Activated CD4-positive, alpha-beta memory T cell treated with anti-CD3 and anti-CD28 coated beads for 36 hours (primary cell): ENCODE data around the gene SNED1. TPM values are rescaled to one million over a fixed set of nuclear protein-coding genes. Genes with fewer than 3 reads are reported as not detected.

Source experiments
- CTCF ChIA-PET: fragments of 350-600 bp; sonication (Branson Sonifier 250); formaldehyde crosslinking; loops from one replicate; lab custom pipeline; 2021; ENCODE audit warnings: antibody characterized with exemption, inconsistent platforms; lab: Charles Lee
- POLR2A ChIA-PET: fragments of 350-600 bp; sonication (Branson Sonifier 250); formaldehyde crosslinking; loops from one replicate; lab custom pipeline; 2021; ENCODE audit warnings: antibody characterized with exemption; lab: Charles Lee
- DNase-seq: peaks from one replicate; pipeline ENCODE4 v3.0.0-alpha.2; 2020
- H3K27ac Mint-ChIP-seq: one replicate; pipeline ENCODE4 v1.8.0; 2021; ENCODE audit warnings: mixed read lengths
- H3K27me3 Mint-ChIP-seq: one replicate; pipeline ENCODE4 v1.8.0; 2021; ENCODE audit warnings: mixed read lengths
- H3K36me3 Mint-ChIP-seq: one replicate; pipeline ENCODE4 v1.8.0; 2021; ENCODE audit warnings: mixed read lengths
- H3K4me1 Mint-ChIP-seq: one replicate; pipeline ENCODE4 v1.8.0; 2021; ENCODE audit warnings: low read depth, mixed read lengths
- H3K4me3 Mint-ChIP-seq: one replicate; pipeline ENCODE4 v1.8.0; 2021; ENCODE audit warnings: mild to moderate bottlenecking, mixed read lengths
- H3K9me3 Mint-ChIP-seq: one replicate; pipeline ENCODE4 v1.8.0; 2021; ENCODE audit warnings: mixed read lengths
- intact Hi-C: fragments of 100-400 bp; cut with micrococcal nuclease; formaldehyde crosslinking; loops from one replicate; pipeline ENCODE4 v1.15.1; 2023
- total RNA-seq, 2 experiments: library from RNA; stranded (reverse); gene quantifications; one replicate each; pipeline ENCODE4 v1.2.3, GENCODE V29; 2021

The SNED1 gene
- total RNA-seq, 2 experiments from 2014 or later = 2.6 to 3.8 TPM

- no peak for DNase-seq
- Mint-ChIP-seq H3K9me3 (no peaks in the 10 kb centered on the region), H3K4me3 (no peak overlapping the region), H3K27ac (no peak overlapping the region), H3K36me3 (no peaks in the 10 kb centered on the region), H3K4me1 (no peaks in the 10 kb centered on the region), H3K27me3 (peaks cover 2% of the 10 kb centered on the region)
- ChIA-PET CTCF (no interaction called here), POLR2A (no interaction called here)
- intact Hi-C loops = no loop called here
Measured at GRCh38 chr2:240986787-240987411, 11.5 kb upstream of the SNED1 start.

DNA sequence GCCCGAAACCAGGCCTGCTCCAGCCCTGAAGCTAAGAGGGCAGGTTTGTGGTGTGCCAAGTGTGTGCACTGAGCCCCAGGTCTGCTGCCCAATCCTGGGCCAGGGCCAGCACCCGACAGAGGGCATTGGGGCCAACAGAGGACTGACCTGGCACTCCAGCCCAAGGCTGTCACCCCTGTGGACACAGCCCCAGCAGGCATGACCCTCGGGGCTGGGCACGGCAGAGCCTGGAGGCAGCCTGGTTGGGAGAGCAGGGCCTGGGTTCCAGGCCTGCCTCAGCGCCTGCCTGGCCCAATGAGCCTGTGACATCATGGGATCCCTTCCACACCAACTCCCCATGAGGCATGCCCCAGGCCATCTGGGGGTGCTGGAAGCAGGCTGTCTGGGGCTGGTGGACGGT is 10.8 kb upstream of the SNED1 start:
- no peak for DNase-seq
- POLR2A ChIA-PET = no interaction called here
- no peaks in the 10 kb centered on the region for H3K36me3 Mint-ChIP-seq
- peaks cover 4% of the 10 kb centered on the region for H3K27me3 Mint-ChIP-seq
- intact Hi-C loops = no loop called here
- H3K4me3 Mint-ChIP-seq = no peak overlapping the region
- H3K4me1 Mint-ChIP-seq = no peaks in the 10 kb centered on the region
- H3K27ac Mint-ChIP-seq = no peak overlapping the region
- no peaks in the 10 kb centered on the region for H3K9me3 Mint-ChIP-seq
- CTCF ChIA-PET = no interaction called here

DNA sequence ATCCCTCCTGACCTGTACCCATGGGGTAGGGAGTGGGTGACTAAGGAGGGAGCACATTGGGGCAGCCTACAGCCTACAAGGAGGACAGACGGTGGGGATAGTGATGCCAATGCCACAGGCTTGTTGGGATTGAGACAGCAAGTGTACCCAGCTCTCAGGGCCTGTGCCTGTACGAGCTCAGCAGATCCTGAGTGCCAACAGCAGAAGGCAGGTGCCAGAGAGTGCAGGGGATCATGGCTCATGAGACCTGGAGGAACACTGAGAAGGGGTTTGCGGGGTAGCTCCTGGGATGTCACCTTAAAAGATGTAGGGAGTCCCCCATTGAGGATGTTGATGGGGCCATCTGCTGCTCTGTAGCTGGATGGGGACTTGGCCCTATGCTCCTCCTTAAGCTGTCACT is 10.3 kb upstream of the SNED1 start:
- Mint-ChIP-seq H3K9me3 (no peaks in the 10 kb centered on the region), H3K27me3 (peaks cover 2% of the 10 kb centered on the region), H3K36me3 (no peaks in the 10 kb centered on the region), H3K4me3 (no peak overlapping the region), H3K27ac (no peak overlapping the region), H3K4me1 (no peaks in the 10 kb centered on the region)
- no peak for DNase-seq
- POLR2A ChIA-PET = no interaction called here
- intact Hi-C loops = no loop called here
- CTCF ChIA-PET = no interaction called here

DNA sequence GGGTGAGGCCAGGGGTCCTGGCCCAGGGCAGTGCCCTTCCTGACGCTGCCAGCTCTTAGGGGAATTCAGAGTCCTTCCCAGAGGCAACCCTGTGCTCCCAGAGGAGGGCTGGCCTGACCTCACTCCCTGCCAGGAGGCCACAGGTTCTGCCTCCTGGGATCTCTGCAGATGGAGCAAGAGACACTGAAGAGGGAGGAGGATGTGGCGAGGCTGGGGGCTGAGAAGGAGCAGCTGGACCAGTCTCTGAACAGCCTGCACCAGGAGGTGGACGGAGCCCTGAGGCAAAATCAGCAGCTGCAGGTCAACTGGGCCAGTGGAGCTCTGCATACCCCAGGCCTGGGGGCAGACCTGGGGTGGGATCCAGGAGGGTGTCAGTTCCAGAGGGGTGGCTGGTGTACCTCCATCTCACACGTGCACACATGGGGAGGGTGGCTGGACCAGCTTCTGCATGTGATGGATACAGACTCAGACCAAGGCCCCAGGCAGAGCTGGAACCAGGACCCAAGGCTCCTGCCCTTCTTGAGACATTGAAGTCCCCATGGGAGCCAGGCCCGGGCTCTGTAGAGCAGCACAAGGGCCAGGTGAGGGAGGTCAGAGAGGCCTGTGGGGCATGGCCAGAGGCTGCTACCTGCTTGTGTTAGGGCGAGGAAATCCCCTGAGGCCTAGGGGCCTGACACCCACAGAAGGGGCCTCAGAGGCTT is 9.7 kb upstream of the SNED1 start:
- POLR2A ChIA-PET = no interaction called here
- DNase-seq = no peak
- H3K4me1 Mint-ChIP-seq = no peaks in the 10 kb centered on the region
- peaks cover 2% of the 10 kb centered on the region for H3K27me3 Mint-ChIP-seq
- intact Hi-C loops = no loop called here
- H3K27ac Mint-ChIP-seq = no peak overlapping the region
- H3K9me3 Mint-ChIP-seq = no peaks in the 10 kb centered on the region
- H3K4me3 Mint-ChIP-seq = no peak overlapping the region
- H3K36me3 Mint-ChIP-seq = no peaks in the 10 kb centered on the region
- CTCF ChIA-PET = no interaction called here

GRCh38 chr2:240989451-240990265 is 8.8 kb upstream of the SNED1 start:
- Mint-ChIP-seq H3K4me3 (no peak overlapping the region), H3K9me3 (no peaks in the 10 kb centered on the region), H3K27me3 (peaks cover 2% of the 10 kb centered on the region), H3K27ac (no peak overlapping the region), H3K36me3 (no peaks in the 10 kb centered on the region), H3K4me1 (no peaks in the 10 kb centered on the region)
- intact Hi-C loops = no loop called here
- no peak for DNase-seq
- ChIA-PET POLR2A (no interaction called here), CTCF (interaction anchor here (0.5 kb wide), 1 partner anchor 1031 kb away, joined by 6 read pairs; no protein-coding TSS in a partner anchor)

DNA sequence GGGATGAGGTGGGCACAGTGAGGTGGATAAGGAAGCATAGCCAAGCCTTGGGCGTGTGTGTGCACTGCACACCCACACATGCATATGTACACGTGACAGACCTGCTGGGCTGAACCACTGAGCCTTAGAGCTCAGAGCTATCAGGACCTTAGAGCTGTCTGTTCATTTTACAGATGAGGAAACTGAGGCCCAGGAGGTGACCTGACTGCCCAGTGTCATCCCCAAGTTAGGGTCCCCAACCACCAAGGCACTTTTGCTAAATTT is 8.2 kb upstream of the SNED1 start:
- Mint-ChIP-seq H3K36me3 (no peaks in the 10 kb centered on the region), H3K9me3 (no peaks in the 10 kb centered on the region), H3K4me3 (no peak overlapping the region), H3K27ac (no peak overlapping the region), H3K4me1 (no peaks in the 10 kb centered on the region), H3K27me3 (peaks cover 2% of the 10 kb centered on the region)
- intact Hi-C loops = no loop called here
- no peak for DNase-seq
- CTCF ChIA-PET = interaction anchor here (0.5 kb wide), 1 partner anchor 1031 kb away, joined by 6 read pairs; no protein-coding TSS in a partner anchor
- POLR2A ChIA-PET = no interaction called here

DNA sequence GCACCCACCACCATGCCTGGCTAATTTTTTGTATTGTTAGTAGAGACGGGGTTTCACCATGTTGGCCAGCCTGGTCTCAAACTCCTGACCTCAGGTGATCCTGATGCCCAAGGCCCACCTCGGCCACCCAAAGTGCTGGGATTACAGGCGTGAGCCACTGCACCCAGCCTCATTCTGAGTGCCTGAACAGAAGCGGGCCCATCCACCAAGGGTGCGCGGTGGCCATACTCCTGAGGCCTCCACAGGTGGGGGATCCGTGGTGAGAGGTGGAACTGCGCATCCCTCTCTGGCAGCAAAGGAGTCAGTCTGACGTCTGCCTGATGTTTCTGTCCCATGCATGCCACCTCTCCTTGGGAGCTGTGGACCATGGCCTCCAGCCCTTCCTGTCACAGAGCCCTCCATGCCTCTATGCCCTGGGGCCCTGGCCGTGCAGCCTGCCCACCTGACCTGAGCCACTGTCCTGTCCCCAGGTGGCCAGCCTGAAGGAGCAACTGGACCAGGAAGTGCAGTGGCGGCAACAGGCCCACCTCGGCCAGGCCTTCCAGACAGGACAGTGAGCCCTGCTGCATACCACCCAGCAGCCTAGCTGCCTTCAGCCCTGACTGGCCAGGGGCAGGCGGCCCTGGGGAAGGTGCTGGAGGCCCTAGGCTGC is 7.6 kb upstream of the SNED1 start:
- no peaks in the 10 kb centered on the region for H3K9me3 Mint-ChIP-seq
- H3K4me1 Mint-ChIP-seq = no peaks in the 10 kb centered on the region
- CTCF ChIA-PET = no interaction called here
- POLR2A ChIA-PET = no interaction called here
- no peak for DNase-seq
- intact Hi-C loops = no loop called here
- no peak overlapping the region for H3K27ac Mint-ChIP-seq
- no peaks in the 10 kb centered on the region for H3K36me3 Mint-ChIP-seq
- H3K4me3 Mint-ChIP-seq = no peak overlapping the region
- H3K27me3 Mint-ChIP-seq = peaks cover 2% of the 10 kb centered on the region

GRCh38 chr2:240991378-240992263 is 6.8 kb upstream of the SNED1 start:
- H3K36me3 Mint-ChIP-seq = no peaks in the 10 kb centered on the region
- no peaks in the 10 kb centered on the region for H3K9me3 Mint-ChIP-seq
- peaks cover 2% of the 10 kb centered on the region for H3K27me3 Mint-ChIP-seq
- CTCF ChIA-PET = no interaction called here
- no peak for DNase-seq
- POLR2A ChIA-PET = no interaction called here
- H3K4me1 Mint-ChIP-seq = no peaks in the 10 kb centered on the region
- intact Hi-C loops = no loop called here
- no peak overlapping the region for H3K4me3 Mint-ChIP-seq
- H3K27ac Mint-ChIP-seq = no peak overlapping the region

- POLR2A ChIA-PET = no interaction called here
- CTCF ChIA-PET = no interaction called here
- Mint-ChIP-seq H3K36me3 (no peaks in the 10 kb centered on the region), H3K9me3 (no peaks in the 10 kb centered on the region), H3K27ac (no peak overlapping the region), H3K4me3 (no peak overlapping the region), H3K4me1 (peaks cover 2% of the 10 kb centered on the region), H3K27me3 (peaks cover 10% of the 10 kb centered on the region)
- intact Hi-C loops = no loop called here
- no peak for DNase-seq
Measured at GRCh38 chr2:240992572-240993291, 5.7 kb upstream of the SNED1 start.

DNA sequence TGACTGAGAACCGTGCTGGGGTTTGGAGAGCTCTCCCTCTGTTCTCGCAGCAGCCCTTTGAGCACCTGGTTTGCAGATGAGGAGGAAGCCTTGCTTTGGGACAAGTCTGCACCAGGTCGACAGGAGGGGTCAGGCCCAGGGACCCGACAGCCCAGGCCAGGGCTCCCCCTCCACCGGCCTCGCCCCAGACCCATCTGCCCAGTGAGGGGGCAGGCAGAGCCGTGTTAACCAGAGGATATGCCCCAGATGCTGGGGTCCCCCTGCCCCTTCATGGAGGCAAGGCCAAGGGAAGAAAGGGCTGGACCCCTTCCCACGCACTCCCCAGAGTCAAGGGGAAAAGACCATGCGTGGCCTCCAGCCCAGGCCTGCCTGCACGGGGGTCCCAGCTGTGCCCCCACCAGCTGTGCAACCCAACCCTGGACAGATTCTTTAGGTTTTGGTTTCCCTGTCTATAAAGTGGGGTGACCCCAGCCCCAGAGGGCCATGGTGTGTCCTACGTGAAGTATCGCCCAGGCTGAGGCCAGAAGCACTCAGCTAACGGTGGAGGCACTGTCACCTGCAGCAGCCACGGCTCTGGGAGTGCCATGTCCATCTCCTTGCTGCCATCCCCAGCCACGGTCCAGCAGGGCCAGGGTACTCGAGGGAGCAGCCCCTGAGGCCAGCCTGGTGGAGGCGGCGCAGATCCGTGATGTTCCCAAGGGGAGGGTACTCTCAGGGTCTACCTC is 4.8 kb upstream of the SNED1 start:
- intact Hi-C loops = no loop called here
- Mint-ChIP-seq H3K27me3 (peaks cover 10% of the 10 kb centered on the region), H3K4me3 (no peak overlapping the region), H3K9me3 (no peaks in the 10 kb centered on the region), H3K36me3 (no peaks in the 10 kb centered on the region), H3K27ac (no peak overlapping the region), H3K4me1 (peaks cover 2% of the 10 kb centered on the region)
- DNase-seq = no peak
- ChIA-PET POLR2A (no interaction called here), CTCF (no interaction called here)
